ENCODE measurements around the gene TBC1D12. TPM values are rescaled to one million over a fixed set of nuclear protein-coding genes. Genes with fewer than 3 reads are reported as not detected.
"Not testable (repeated sequence)": the region's sequence is repeated elsewhere in the genome, so short reads cannot be mapped to it uniquely, and the experiment has no call there.

Gene TBC1D12
- total RNA-seq, result 11.9 TPM

- peak; percentile 95 for DNase-seq (ENCODE audit: low spot score)
Measured at GRCh38 chr10:94402204-94402842, at the start of gene TBC1D12. Gene TBC1D12, plus strand, starts transcription at chr10:94402541. Its CDS starts 73 bp downstream, at chr10:94402614.

- no peak for DNase-seq (ENCODE audit: low spot score)
Measured at GRCh38 chr10:94353336-94353735, 49.0 kb upstream of the TBC1D12 start.

GRCh38 chr10:94355841-94356240 is 46.5 kb upstream of the TBC1D12 start:
- no peak for DNase-seq (ENCODE audit: low spot score)

- no peak for DNase-seq (ENCODE audit: low spot score)
Measured at GRCh38 chr10:94357193-94357592, 45.1 kb upstream of the TBC1D12 start.

GRCh38 chr10:94358480-94358879 is 43.9 kb upstream of the TBC1D12 start:
- DNase-seq (ENCODE audit: low spot score), result no peak

GRCh38 chr10:94361171-94361794 is 41.1 kb upstream of the TBC1D12 start:
- no peak for DNase-seq (ENCODE audit: low spot score)

- peak; percentile 95 for DNase-seq (ENCODE audit: low spot score)
Measured at GRCh38 chr10:94362360-94363250, 39.7 kb upstream of the TBC1D12 start, which contains the start of gene NOC3L. Gene NOC3L, minus strand, starts transcription at chr10:94362939. Its CDS starts 101 bp downstream, at chr10:94362838.

GRCh38 chr10:94363251-94363565 is 39.1 kb upstream of the TBC1D12 start:
- DNase-seq (ENCODE audit: low spot score), result no peak

- no peak for DNase-seq (ENCODE audit: low spot score)
Measured at GRCh38 chr10:94364482-94364881, 37.9 kb upstream of the TBC1D12 start.

GRCh38 chr10:94366382-94366781 is 36.0 kb upstream of the TBC1D12 start:
- DNase-seq (ENCODE audit: low spot score), result no peak

GRCh38 chr10:94370501-94370900 is 31.8 kb upstream of the TBC1D12 start:
- no peak for DNase-seq (ENCODE audit: low spot score)

GRCh38 chr10:94375374-94375773 is 27.0 kb upstream of the TBC1D12 start:
- DNase-seq (ENCODE audit: low spot score), result no peak

- DNase-seq (ENCODE audit: low spot score), result no peak
Measured at GRCh38 chr10:94376865-94377264, 25.5 kb upstream of the TBC1D12 start.

GRCh38 chr10:94383530-94383929 is 18.8 kb upstream of the TBC1D12 start:
- DNase-seq (ENCODE audit: low spot score), result no peak

GRCh38 chr10:94385733-94386132 is 16.6 kb upstream of the TBC1D12 start:
- DNase-seq (ENCODE audit: low spot score), result not testable (repeated sequence)

GRCh38 chr10:94392117-94392516 is 10.2 kb upstream of the TBC1D12 start:
- not testable (repeated sequence) for DNase-seq (ENCODE audit: low spot score)

- DNase-seq (ENCODE audit: low spot score), result no peak
Measured at GRCh38 chr10:94397549-94398370, 4.6 kb upstream of the TBC1D12 start.

- no peak for DNase-seq (ENCODE audit: low spot score)
Measured at GRCh38 chr10:94398762-94399161, 3.6 kb upstream of the TBC1D12 start.

- DNase-seq (ENCODE audit: low spot score), result peak; percentile 11
Measured at GRCh38 chr10:94402843-94403379, 570 bp downstream of the TBC1D12 start.

GRCh38 chr10:94403380-94404213 is 1.3 kb downstream of the TBC1D12 start:
- peak; percentile 71 for DNase-seq (ENCODE audit: low spot score)

GRCh38 chr10:94405406-94405805 is 3.1 kb downstream of the TBC1D12 start:
- DNase-seq (ENCODE audit: low spot score), result no peak
